AG09319 (cell line): ENCODE data around the gene GJD2.

Experiments
- DNase-seq: peaks from one replicate; pipeline ENCODE4 v3.0.0-alpha.2; 2010; ENCODE audit warnings: low read depth; ENCODE audit errors: extremely low read depth
- TF ChIP-seq, protein P1 (sequence below): IDR thresholded peaks from 2 replicates; pipeline ENCODE4 v1.5.1; 2011; ENCODE audit warnings: low read depth, mild to moderate bottlenecking, inconsistent platforms, low read length, moderate library complexity

Gene GJD2

DNA sequence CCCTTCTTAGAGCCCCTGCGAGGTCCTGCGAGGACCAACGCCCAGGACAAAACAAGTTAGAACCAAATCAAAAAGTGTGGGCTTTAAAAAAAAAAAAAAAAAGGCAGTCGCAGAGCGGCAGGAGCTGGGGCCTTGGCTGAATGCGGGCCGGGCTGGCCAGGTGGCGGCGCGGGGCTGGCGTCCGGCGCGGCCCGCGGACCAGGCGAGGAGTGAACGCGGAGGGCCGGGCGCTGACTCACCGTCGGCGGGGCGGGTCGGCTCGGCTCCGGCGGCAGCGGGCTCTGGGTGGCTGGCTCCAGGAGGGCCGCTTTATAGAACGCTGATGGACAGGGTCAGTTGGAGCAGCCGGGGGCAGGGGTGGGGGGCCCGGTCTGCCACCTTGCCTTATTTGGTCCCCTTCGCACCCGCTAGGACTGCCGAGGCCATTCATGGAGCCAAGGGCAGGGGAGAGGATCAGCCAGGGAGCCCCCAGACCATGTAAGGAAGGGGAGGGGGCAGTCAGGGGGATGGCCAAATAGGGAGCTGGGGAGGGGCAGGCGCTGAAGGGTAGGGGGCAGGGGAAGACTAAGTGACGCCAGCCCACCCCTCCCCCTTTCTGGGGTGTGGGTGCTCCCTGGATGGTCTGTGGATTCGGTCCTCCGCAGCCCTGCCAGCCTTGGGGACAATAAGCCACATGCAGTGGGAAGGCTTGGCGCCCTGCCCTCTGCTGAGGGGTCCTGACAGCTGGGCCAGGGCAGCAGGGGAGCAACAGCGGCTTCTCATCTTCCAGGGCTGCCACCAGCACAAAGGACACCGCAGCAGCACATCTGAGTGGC is 40.7 kb upstream of the GJD2 start, which contains the start of gene ACTC1:
TSS of gene ACTC1 (minus strand) at position 283 of the 815 bp plus-strand sequence. CDS start 741 bp downstream, outside the sequence.
- DNase-seq, result no peak
- TF ChIP-seq, protein P1, sequence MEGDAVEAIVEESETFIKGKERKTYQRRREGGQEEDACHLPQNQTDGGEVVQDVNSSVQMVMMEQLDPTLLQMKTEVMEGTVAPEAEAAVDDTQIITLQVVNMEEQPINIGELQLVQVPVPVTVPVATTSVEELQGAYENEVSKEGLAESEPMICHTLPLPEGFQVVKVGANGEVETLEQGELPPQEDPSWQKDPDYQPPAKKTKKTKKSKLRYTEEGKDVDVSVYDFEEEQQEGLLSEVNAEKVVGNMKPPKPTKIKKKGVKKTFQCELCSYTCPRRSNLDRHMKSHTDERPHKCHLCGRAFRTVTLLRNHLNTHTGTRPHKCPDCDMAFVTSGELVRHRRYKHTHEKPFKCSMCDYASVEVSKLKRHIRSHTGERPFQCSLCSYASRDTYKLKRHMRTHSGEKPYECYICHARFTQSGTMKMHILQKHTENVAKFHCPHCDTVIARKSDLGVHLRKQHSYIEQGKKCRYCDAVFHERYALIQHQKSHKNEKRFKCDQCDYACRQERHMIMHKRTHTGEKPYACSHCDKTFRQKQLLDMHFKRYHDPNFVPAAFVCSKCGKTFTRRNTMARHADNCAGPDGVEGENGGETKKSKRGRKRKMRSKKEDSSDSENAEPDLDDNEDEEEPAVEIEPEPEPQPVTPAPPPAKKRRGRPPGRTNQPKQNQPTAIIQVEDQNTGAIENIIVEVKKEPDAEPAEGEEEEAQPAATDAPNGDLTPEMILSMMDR, result peak; percentile 13; the same call in 1 of the 2 replicates

DNA sequence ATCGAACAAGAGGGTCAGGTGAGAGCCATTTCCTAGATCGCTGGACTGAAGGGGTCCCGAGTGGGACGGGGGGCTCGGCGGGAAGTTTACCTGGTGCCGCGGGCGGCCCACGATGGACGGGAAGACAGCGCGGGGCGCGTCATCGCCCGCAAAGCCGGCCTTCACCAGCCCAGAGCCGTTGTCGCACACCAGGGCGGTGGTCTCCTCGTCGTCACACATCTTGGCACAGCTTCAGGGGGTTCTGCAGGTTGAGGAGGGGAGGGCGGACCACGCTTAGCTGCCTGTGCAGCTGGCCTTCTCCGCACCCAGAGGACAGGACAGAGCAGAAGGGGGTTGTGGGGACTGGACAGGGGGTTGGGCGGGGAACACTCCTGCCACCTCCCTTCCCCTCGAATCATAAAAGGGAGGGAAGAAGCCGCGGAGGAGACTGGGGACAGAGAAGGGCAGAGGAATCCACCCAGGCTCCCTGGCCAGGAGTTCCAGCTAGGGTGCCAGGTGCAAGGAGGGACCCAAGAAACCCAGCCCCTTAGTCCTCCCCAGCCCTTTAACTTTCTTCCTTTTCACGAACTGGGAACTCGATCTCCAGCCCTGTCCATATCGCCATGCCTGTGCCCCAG is 39.9 kb upstream of the GJD2 start:
- TF ChIP-seq, protein P1, result no peak
- no peak for DNase-seq

DNA sequence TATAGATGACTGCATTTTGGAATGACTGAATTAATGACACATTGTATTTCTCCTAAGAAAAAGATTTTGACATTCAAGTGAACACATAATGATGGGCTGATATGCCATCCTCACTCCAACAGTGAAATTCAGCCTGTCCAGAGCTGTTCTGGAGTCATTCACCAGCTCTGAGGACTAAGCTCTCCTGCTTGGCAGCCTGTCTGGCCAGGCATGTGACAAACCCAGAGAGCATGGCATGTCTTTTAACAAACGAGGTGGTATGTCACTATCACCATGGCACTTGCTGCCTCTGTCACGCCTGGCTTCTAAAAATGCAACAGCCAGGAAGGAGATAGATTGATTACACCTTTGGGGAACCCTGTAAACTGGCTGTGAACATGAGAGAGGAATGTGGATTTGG is 39.1 kb upstream of the GJD2 start:
- TF ChIP-seq, protein P1, result no peak
- DNase-seq, result no peak

DNA sequence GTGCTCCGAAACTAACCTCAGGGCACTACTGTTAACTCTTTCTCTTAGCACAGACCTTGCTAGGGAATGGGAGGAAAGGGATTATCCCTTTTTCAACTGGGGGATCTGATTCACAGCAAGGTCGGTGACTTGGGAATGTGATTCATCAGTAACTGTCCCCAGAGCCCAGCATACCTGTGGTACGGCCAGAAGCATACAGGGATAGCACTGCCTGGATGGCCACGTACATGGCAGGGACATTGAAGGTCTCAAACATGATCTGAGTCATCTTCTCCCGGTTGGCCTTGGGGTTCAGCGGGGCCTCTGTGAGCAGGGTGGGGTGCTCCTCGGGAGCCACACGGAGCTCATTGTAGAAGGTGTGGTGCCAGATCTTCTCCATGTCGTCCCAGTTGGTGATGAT is 38.3 kb upstream of the GJD2 start:
- TF ChIP-seq, protein P1, result no peak
- DNase-seq, result no peak

DNA sequence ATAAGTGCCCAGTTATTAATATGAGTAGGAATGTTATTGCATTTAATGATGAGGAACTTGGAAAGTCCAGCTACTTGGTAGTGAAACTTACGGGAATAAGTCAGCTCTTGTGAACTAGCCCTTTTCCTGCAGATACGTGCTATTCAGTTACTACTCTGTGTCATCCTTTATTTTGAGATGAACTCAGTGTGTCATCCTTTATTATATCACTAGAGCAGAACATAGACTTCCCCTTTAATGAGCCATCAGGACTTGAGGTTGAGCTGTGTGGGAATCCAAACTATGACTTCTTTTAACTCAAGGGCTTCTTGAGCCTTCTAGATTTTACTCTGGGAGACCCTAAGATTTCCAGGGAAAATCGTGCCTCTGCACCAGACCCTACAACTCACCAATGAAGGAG is 36.9 kb upstream of the GJD2 start:
- DNase-seq, result no peak
- TF ChIP-seq, protein P1, result no peak

DNA sequence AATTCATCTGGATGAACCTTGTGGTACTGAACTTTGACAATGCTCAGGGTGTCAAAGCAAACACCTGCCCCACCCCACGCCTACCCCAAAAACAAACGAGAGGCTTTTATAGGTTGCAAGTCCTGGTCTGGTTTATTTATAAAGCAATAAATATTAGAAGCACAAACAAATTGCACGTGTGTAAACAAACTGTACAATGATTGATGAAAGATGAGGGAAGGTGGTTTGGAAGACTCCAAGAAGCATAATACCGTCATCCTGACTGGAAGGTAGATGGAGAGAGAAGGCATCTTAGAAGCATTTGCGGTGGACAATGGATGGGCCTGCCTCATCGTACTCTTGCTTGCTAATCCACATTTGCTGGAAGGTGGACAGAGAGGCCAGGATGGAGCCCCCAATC is 35.3 kb upstream of the GJD2 start:
- TF ChIP-seq, protein P1, result no peak
- DNase-seq, result no peak

DNA sequence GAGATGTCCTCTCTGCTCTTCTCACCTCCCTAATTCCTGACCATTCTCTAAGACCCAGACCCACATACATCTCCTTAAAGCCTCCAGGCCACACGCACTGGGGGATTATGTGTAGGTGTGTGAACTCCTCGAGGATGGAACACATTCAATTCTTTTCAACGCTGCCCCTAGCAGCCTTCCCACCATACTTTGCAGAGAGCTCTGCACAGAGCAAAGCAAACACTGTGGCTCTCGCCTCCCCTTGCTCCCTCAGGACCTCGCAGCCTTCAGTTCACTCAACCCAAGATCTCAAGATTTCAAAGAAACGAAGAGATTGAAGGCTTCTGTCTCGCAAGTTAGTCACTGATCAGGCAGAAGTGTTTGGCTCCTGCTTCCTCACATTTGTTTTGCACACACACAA is 34.5 kb upstream of the GJD2 start:
- no peak for DNase-seq
- TF ChIP-seq, protein P1, result no peak
